SK-N-SH treated with all-trans-retinoic acid at 6 μM for 48 hours (cell line): ENCODE measurements around the gene PHF21B.

Source experiments
- ATAC-seq: fragments of 200-7000 bp; cut with Tn5 transposase; 3 replicates; pipeline ENCODE4 v1.9.1; 2020; ENCODE audit warnings: mild to moderate bottlenecking, moderate library complexity
- ARNTL ChIP-seq: fragments of 450-650 bp; formaldehyde crosslinking; IDR thresholded peaks from 2 replicates; pipeline ENCODE4 v1.5.0; 2020; ENCODE audit warnings: low read depth, mild to moderate bottlenecking, moderate library complexity, borderline replicate concordance
- BACH2 ChIP-seq: fragments of 250-450 bp; sonication (Bioruptor Pico); IDR thresholded peaks from 2 replicates; pipeline ENCODE4 v1.9.0; 2021; ENCODE audit warnings: mild to moderate bottlenecking, borderline replicate concordance
- CSDC2 ChIP-seq: fragments of 250-450 bp; sonication (Bioruptor Pico); IDR thresholded peaks from 2 replicates; pipeline ENCODE4 v1.5.0; 2020; ENCODE audit warnings: mild to moderate bottlenecking, moderate library complexity
- GLIS3 ChIP-seq: fragments of 250-450 bp; sonication (Bioruptor Pico); IDR thresholded peaks from 2 replicates; pipeline ENCODE4 v1.5.0; 2020; ENCODE audit warnings: mild to moderate bottlenecking, moderate library complexity
- ISL1 ChIP-seq: fragments of 250-450 bp; sonication (Bioruptor Pico); IDR thresholded peaks from 2 replicates; pipeline ENCODE4 v2.1.2; 2022; ENCODE audit warnings: mild to moderate bottlenecking, moderate library complexity
- OSR1 ChIP-seq: fragments of 250-450 bp; sonication (Bioruptor Pico); IDR thresholded peaks from 2 replicates; pipeline ENCODE4 v1.8.0; 2022; ENCODE audit warnings: moderate library complexity, mild to moderate bottlenecking, inconsistent platforms
- SNAI2 ChIP-seq: fragments of 250-450 bp; sonication (Bioruptor Pico); IDR thresholded peaks from 2 replicates; pipeline ENCODE4 v1.5.0; 2020; ENCODE audit warnings: mild to moderate bottlenecking, moderate library complexity
- TCF4 ChIP-seq: fragments of 250-450 bp; sonication (Bioruptor Pico); IDR thresholded peaks from 2 replicates; pipeline ENCODE4 v1.8.0; 2021; ENCODE audit warnings: mild to moderate bottlenecking, moderate library complexity, borderline replicate concordance
- ZC3H10 ChIP-seq: fragments of 250-450 bp; sonication (Bioruptor Pico); IDR thresholded peaks from 2 replicates; pipeline ENCODE4 v1.5.1; 2021; ENCODE audit warnings: mild to moderate bottlenecking, moderate library complexity
- ZFP3 ChIP-seq: fragments of 250-450 bp; sonication (Bioruptor Pico); IDR thresholded peaks from 2 replicates; pipeline ENCODE4 v1.5.0; 2020; ENCODE audit warnings: mild to moderate bottlenecking, moderate library complexity
- ZNF565 ChIP-seq: fragments of 450-650 bp; formaldehyde crosslinking; conservative IDR thresholded peaks from 2 replicates; pipeline ENCODE4 v1.5.0; 2020; ENCODE audit warnings: low read depth, mild to moderate bottlenecking, moderate library complexity
- TF ChIP-seq, protein P1 (sequence below): fragments of 250-450 bp; sonication (Bioruptor Pico); IDR thresholded peaks from 2 replicates; pipeline ENCODE4 v1.5.0; 2020; ENCODE audit warnings: mild to moderate bottlenecking, moderate library complexity
- TF ChIP-seq, protein P2 (sequence below): fragments of 250-450 bp; sonication (Bioruptor Pico); IDR thresholded peaks from 2 replicates; pipeline ENCODE4 v1.5.1; 2021; ENCODE audit warnings: mild to moderate bottlenecking, moderate library complexity
- TF ChIP-seq, protein P3 (sequence below): fragments of 250-450 bp; sonication (Bioruptor Pico); IDR thresholded peaks from 2 replicates; pipeline ENCODE4 v1.5.1; 2020; ENCODE audit warnings: low read depth, mild to moderate bottlenecking, moderate library complexity
- TF ChIP-seq, protein P4 (sequence below): fragments of 250-450 bp; sonication (Bioruptor Pico); IDR thresholded peaks from 2 replicates; pipeline ENCODE4 v1.8.0; 2020; ENCODE audit warnings: mild to moderate bottlenecking, moderate library complexity, borderline replicate concordance

Gene PHF21B

DNA sequence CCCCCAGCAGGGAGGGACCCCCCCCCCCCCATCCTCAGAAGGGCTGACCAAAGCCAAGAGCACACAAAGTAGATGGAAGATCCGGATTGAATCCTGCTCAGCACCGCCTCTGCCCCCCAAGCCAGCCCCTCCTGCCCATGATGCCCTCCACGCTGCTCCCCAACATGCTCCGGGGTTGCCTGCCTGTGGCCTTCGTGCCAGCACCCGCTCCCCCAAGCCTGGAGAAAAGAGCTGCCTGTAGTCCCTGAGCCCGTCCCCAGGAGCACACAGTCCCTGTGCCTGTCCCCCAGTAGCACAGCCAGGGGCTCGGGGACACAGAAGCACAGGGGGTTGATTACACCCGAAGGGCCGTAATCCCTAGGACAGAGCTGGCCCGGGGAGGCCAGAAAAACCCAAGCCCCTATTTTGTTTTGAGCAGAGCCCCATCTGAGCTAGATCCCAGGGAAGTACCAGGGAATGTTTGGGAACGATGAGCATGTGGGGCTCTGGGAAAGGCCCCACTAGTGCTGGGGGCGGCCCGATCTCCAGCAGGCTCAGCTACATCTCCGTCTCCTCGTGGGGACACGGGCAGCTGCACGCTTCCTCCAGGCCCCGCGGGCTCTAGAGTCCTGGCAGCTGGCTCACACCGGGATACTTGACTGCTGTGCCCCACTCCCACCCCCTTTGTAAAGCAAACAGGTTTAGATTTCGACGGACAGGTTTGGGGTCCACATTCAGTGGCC is 66.7 kb downstream of the PHF21B start:
- no peak for ATAC-seq
- TF ChIP-seq ZC3H10 (CRISPR knock-in tag) (no peak), GLIS3 (CRISPR knock-in tag) (no peak), SNAI2 (no peak)
- TF ChIP-seq, protein P1, sequence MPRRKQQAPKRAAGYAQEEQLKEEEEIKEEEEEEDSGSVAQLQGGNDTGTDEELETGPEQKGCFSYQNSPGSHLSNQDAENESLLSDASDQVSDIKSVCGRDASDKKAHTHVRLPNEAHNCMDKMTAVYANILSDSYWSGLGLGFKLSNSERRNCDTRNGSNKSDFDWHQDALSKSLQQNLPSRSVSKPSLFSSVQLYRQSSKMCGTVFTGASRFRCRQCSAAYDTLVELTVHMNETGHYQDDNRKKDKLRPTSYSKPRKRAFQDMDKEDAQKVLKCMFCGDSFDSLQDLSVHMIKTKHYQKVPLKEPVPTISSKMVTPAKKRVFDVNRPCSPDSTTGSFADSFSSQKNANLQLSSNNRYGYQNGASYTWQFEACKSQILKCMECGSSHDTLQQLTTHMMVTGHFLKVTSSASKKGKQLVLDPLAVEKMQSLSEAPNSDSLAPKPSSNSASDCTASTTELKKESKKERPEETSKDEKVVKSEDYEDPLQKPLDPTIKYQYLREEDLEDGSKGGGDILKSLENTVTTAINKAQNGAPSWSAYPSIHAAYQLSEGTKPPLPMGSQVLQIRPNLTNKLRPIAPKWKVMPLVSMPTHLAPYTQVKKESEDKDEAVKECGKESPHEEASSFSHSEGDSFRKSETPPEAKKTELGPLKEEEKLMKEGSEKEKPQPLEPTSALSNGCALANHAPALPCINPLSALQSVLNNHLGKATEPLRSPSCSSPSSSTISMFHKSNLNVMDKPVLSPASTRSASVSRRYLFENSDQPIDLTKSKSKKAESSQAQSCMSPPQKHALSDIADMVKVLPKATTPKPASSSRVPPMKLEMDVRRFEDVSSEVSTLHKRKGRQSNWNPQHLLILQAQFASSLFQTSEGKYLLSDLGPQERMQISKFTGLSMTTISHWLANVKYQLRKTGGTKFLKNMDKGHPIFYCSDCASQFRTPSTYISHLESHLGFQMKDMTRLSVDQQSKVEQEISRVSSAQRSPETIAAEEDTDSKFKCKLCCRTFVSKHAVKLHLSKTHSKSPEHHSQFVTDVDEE = no peak
- TF ChIP-seq, protein P2, sequence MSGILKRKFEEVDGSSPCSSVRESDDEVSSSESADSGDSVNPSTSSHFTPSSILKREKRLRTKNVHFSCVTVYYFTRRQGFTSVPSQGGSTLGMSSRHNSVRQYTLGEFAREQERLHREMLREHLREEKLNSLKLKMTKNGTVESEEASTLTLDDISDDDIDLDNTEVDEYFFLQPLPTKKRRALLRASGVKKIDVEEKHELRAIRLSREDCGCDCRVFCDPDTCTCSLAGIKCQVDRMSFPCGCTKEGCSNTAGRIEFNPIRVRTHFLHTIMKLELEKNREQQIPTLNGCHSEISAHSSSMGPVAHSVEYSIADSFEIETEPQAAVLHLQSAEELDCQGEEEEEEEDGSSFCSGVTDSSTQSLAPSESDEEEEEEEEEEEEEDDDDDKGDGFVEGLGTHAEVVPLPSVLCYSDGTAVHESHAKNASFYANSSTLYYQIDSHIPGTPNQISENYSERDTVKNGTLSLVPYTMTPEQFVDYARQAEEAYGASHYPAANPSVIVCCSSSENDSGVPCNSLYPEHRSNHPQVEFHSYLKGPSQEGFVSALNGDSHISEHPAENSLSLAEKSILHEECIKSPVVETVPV (CRISPR knock-in tag) = no peak
- TF ChIP-seq, all 23 proteins: peak for 0

DNA sequence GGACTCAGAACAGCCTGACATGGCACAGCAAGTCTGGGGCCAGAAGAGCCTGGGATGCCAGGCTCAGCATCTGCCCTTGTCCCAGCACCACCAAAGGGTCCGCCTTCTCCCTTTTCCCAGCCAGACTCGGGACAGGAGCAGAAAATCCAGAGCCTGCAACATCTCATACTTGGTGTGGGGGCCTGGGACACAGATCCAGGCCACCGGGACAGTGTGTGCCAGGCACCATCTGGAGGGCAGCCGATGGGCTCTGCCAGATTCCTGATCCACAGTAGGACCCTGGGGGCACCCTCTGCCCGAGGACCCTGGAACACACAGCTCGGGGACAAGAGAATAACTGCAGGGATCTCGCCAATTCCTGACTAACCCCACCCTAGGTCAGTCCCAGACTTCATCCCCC is 67.7 kb downstream of the PHF21B start:
- no peak; the same call in 2 of the 3 replicates for ATAC-seq
- TF ChIP-seq, protein P2 (CRISPR knock-in tag) = no peak
- TF ChIP-seq TCF4 (peak; percentile 28; the same call in 1 of the 2 replicates), ISL1 (no peak), SNAI2 (no peak), OSR1 (no peak)
- TF ChIP-seq, protein P1 = no peak
- TF ChIP-seq, protein P3, sequence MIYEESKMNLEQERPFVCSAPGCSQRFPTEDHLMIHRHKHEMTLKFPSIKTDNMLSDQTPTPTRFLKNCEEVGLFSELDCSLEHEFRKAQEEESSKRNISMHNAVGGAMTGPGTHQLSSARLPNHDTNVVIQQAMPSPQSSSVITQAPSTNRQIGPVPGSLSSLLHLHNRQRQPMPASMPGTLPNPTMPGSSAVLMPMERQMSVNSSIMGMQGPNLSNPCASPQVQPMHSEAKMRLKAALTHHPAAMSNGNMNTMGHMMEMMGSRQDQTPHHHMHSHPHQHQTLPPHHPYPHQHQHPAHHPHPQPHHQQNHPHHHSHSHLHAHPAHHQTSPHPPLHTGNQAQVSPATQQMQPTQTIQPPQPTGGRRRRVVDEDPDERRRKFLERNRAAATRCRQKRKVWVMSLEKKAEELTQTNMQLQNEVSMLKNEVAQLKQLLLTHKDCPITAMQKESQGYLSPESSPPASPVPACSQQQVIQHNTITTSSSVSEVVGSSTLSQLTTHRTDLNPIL = no peak

DNA sequence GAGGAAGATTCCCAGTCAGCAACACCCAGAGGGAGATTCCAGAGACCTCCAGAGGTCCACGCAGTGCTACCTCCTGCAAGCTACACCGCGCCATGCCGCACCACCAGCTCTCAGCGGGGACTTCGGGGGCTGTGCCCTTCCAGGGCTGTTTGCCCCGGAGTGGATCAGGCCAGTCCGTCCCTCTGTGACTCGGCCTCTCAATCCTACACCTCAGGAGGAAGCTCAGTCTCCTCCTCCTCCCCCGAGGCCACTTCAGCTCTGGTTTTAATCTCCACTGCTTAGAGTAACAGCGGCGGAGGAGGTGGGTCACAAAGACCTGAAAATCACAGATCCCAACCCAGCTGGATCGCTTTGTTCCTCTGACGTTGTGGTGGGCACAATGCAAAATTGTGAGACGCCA is 68.6 kb downstream of the PHF21B start:
- no peak for ATAC-seq
- no peak for TF ChIP-seq ISL1
- TF ChIP-seq ZC3H10 (CRISPR knock-in tag) = no peak
- TF ChIP-seq BACH2 (CRISPR knock-in tag) = no peak
- no peak for TF ChIP-seq ZFP3 (CRISPR knock-in tag)

DNA sequence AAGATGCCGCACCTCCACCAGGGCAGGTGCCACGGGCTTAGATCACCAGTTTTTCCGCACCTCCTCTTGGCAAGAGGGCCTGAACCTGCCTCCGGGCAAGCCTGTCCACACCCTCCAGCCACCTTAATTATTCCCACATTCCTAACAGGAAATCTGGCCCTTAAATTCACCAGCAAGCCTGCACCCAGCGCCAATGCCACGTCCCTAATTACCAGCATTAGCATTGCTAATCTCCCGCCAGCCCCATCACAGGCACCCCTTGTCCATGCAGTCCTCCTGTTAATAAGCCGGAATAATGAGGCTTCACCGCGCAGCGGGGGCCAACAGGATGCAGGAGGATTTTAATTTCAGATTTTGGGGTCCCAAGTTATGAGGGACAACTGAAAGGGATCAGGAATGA is 69.7 kb downstream of the PHF21B start:
- TF ChIP-seq ARNTL (CRISPR knock-in tag) (no peak), CSDC2 (CRISPR knock-in tag) (no peak), ZNF565 (CRISPR knock-in tag) (no peak), ZC3H10 (CRISPR knock-in tag) (no peak), GLIS3 (CRISPR knock-in tag) (no peak), ISL1 (no peak)
- TF ChIP-seq, protein P1 = no peak
- TF ChIP-seq, protein P4, sequence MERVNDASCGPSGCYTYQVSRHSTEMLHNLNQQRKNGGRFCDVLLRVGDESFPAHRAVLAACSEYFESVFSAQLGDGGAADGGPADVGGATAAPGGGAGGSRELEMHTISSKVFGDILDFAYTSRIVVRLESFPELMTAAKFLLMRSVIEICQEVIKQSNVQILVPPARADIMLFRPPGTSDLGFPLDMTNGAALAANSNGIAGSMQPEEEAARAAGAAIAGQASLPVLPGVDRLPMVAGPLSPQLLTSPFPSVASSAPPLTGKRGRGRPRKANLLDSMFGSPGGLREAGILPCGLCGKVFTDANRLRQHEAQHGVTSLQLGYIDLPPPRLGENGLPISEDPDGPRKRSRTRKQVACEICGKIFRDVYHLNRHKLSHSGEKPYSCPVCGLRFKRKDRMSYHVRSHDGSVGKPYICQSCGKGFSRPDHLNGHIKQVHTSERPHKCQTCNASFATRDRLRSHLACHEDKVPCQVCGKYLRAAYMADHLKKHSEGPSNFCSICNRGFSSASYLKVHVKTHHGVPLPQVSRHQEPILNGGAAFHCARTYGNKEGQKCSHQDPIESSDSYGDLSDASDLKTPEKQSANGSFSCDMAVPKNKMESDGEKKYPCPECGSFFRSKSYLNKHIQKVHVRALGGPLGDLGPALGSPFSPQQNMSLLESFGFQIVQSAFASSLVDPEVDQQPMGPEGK (CRISPR knock-in tag) = no peak
- no peak for ATAC-seq
